HK-2 (cell line): Measurements from ENCODE around the gene KCNJ4.
"Not testable (repeated sequence)": the region's sequence is repeated elsewhere in the genome, so short reads cannot be mapped to it uniquely, and the experiment has no call there.

Experiments
- DNase-seq: peaks from one replicate; pipeline ENCODE4 v3.0.0-alpha.2; 2018; ENCODE audit not compliant: unreplicated experiment

Gene KCNJ4

GRCh38 chr22:38386918-38387317, 68.1 kb downstream of the KCNJ4 start:
- DNase-seq: not testable (repeated sequence)

GRCh38 chr22:38383417-38383816, 71.6 kb downstream of the KCNJ4 start:
- no peak for DNase-seq

GRCh38 chr22:38381371-38381770, 73.6 kb downstream of the KCNJ4 start:
- DNase-seq: not testable (repeated sequence)
